Measurements from ENCODE around the gene TMOD2.

Gene TMOD2

GRCh38 chr15:51799282-51800252 is 48.2 kb downstream of the TMOD2 start:
- no peak overlapping the region for H3K27ac ChIP-seq (ENCODE audit: low read length)
- TF ChIP-seq EZH2 (optimal IDR thresholded peaks at IDR 0.05; ENCODE audit: low read depth, low read length) (no peak), EZH2phosphoT487 (IDR thresholded peaks at IDR 0.05; ENCODE audit: low read length) (no peak)
- TF ChIP-seq, protein P1, sequence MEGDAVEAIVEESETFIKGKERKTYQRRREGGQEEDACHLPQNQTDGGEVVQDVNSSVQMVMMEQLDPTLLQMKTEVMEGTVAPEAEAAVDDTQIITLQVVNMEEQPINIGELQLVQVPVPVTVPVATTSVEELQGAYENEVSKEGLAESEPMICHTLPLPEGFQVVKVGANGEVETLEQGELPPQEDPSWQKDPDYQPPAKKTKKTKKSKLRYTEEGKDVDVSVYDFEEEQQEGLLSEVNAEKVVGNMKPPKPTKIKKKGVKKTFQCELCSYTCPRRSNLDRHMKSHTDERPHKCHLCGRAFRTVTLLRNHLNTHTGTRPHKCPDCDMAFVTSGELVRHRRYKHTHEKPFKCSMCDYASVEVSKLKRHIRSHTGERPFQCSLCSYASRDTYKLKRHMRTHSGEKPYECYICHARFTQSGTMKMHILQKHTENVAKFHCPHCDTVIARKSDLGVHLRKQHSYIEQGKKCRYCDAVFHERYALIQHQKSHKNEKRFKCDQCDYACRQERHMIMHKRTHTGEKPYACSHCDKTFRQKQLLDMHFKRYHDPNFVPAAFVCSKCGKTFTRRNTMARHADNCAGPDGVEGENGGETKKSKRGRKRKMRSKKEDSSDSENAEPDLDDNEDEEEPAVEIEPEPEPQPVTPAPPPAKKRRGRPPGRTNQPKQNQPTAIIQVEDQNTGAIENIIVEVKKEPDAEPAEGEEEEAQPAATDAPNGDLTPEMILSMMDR (IDR thresholded peaks at IDR 0.05; ENCODE audit: low read length) = no peak

GRCh38 chr15:51801391-51801835 is 50.0 kb downstream of the TMOD2 start:
- Histone ChIP-seq H3K4me2 (ENCODE audit: low read depth, low read length) (no peak overlapping the region), H3K36me3 (replicated peaks; ENCODE audit: insufficient read depth, low read length) (no peaks in the 10 kb centered on the region), H3K9ac (ENCODE audit: low read length) (no peak overlapping the region), H3K79me2 (ENCODE audit: low read length) (no peaks in the 10 kb centered on the region), H4K20me1 (ENCODE audit: insufficient read depth, low read length) (no peaks in the 10 kb centered on the region), H3K4me3 (ENCODE audit: low read length) (no peak overlapping the region), H3K9me3 (replicated peaks; ENCODE audit: insufficient read depth, low read length) (no peaks in the 10 kb centered on the region), H3F3A (ENCODE audit: insufficient read depth, low read length) (no peaks in the 10 kb centered on the region), H2AFZ (ENCODE audit: low read length) (no peak overlapping the region), H3K27ac (ENCODE audit: low read length) (no peak overlapping the region), H3K27me3 (replicated peaks; ENCODE audit: insufficient read depth, low read length) (no peaks in the 10 kb centered on the region), H3K9me2 (replicated peaks; ENCODE audit: insufficient read depth, low read length) (no peaks in the 10 kb centered on the region), H3K4me1 (ENCODE audit: low read length) (no peaks in the 10 kb centered on the region)
- TF ChIP-seq EZH2 (optimal IDR thresholded peaks at IDR 0.05; ENCODE audit: low read depth, low read length) = no peak
- TF ChIP-seq, protein P1 (IDR thresholded peaks at IDR 0.05; ENCODE audit: low read length) = peak; percentile 51
- no peak for DNase-seq

More at GRCh38 chr15:51799282-51800252, 48.2 kb downstream of the TMOD2 start:
- Histone ChIP-seq H3K79me2 (ENCODE audit: low read length) (no peaks in the 10 kb centered on the region), H4K20me1 (ENCODE audit: insufficient read depth, low read length) (no peaks in the 10 kb centered on the region), H3K4me3 (ENCODE audit: low read length) (no peak overlapping the region), H3K36me3 (replicated peaks; ENCODE audit: insufficient read depth, low read length) (no peaks in the 10 kb centered on the region), H3K9me2 (replicated peaks; ENCODE audit: insufficient read depth, low read length) (no peaks in the 10 kb centered on the region), H3K4me1 (ENCODE audit: low read length) (no peaks in the 10 kb centered on the region), H2AFZ (ENCODE audit: low read length) (no peak overlapping the region), H3K4me2 (ENCODE audit: low read depth, low read length) (no peak overlapping the region), H3K9ac (ENCODE audit: low read length) (no peak overlapping the region), H3K9me3 (replicated peaks; ENCODE audit: insufficient read depth, low read length) (no peaks in the 10 kb centered on the region), H3F3A (ENCODE audit: insufficient read depth, low read length) (no peaks in the 10 kb centered on the region), H3K27me3 (replicated peaks; ENCODE audit: insufficient read depth, low read length) (no peaks in the 10 kb centered on the region)
- no peak for DNase-seq

GRCh38 chr15:51802593-51802992 is 51.2 kb downstream of the TMOD2 start:
- H3K36me3 ChIP-seq (replicated peaks; ENCODE audit: insufficient read depth, low read length) = no peaks in the 10 kb centered on the region
- H3K4me3 ChIP-seq (ENCODE audit: low read length) = no peak overlapping the region
- no peaks in the 10 kb centered on the region for H3F3A ChIP-seq (ENCODE audit: insufficient read depth, low read length)
- no peak for DNase-seq
- H2AFZ ChIP-seq (ENCODE audit: low read length) = no peak overlapping the region
- no peak overlapping the region for H3K9ac ChIP-seq (ENCODE audit: low read length)
- no peaks in the 10 kb centered on the region for H4K20me1 ChIP-seq (ENCODE audit: insufficient read depth, low read length)
- no peak overlapping the region for H3K4me2 ChIP-seq (ENCODE audit: low read depth, low read length)
- no peaks in the 10 kb centered on the region for H3K27me3 ChIP-seq (replicated peaks; ENCODE audit: insufficient read depth, low read length)
- no peaks in the 10 kb centered on the region for H3K79me2 ChIP-seq (ENCODE audit: low read length)
- TF ChIP-seq, protein P1 (IDR thresholded peaks at IDR 0.05; ENCODE audit: low read length) = no peak
- TF ChIP-seq EZH2 (optimal IDR thresholded peaks at IDR 0.05; ENCODE audit: low read depth, low read length) (no peak), EZH2phosphoT487 (IDR thresholded peaks at IDR 0.05; ENCODE audit: low read length) (no peak)
- no peaks in the 10 kb centered on the region for H3K9me2 ChIP-seq (replicated peaks; ENCODE audit: insufficient read depth, low read length)
- H3K9me3 ChIP-seq (replicated peaks; ENCODE audit: insufficient read depth, low read length) = no peaks in the 10 kb centered on the region
- H3K4me1 ChIP-seq (ENCODE audit: low read length) = no peaks in the 10 kb centered on the region
- H3K27ac ChIP-seq (ENCODE audit: low read length) = no peak overlapping the region

Measured in MM.1S (cell line).